Liver (tissue), 2 donors: ENCODE measurements around the gene ELK4.

Experiments
- CTCF ChIP-seq: fragments of 150-350 bp; IDR thresholded peaks from 2 replicates; pipeline ENCODE4 v1.5.1; 2017; ENCODE audit warnings: improper control_type of control experiment, low read depth, low read length; ENCODE audit not compliant: missing input control
- FOXA1 ChIP-seq: IDR thresholded peaks from 2 replicates; pipeline ENCODE4 v1.6.1; 2016; ENCODE audit warnings: antibody characterized with exemption
- ZBTB33 ChIP-seq: IDR thresholded peaks from 2 replicates; pipeline ENCODE4 v1.6.1; 2016; ENCODE audit warnings: antibody characterized with exemption
- donor health status: healthy.

- TF ChIP-seq CTCF = no peak
- TF ChIP-seq ZBTB33 = no peak
- TF ChIP-seq FOXA1 = no peak
These were observed 37.8 kb downstream of the ELK4 start for GRCh38 chr1:205593967-205594366.
